OCI-LY3 (cell line): Measurements from ENCODE around the gene NFIA.

Experiments
- CTCF ChIP-seq: fragments of 200-600, 300-600 bp; sonication (generic); IDR thresholded peaks from 2 replicates; pipeline ENCODE4 v1.5.1; 2014; ENCODE audit warnings: antibody characterized with exemption, low read length, low read depth
- EZH2phosphoT487 ChIP-seq: fragments of 200-600 bp; shearing (Covaris generic); IDR thresholded peaks from 2 replicates; pipeline ENCODE4 v1.6.1; 2018; ENCODE audit warnings: antibody characterized with exemption, mixed run types, low read depth

GRCh38 chr1:61400997-61401396 lies 318.6 kb downstream of the NFIA start:
- TF ChIP-seq CTCF (no peak), EZH2phosphoT487 (no peak)
